GM23338 (cell line): ENCODE measurements around the gene BCAS3. TPM values are rescaled to one million over a fixed set of nuclear protein-coding genes. Genes with fewer than 3 reads are reported as not detected.

Source experiments
- ATAC-seq: fragments of 200-7000 bp; cut with Tn5 transposase; 3 replicates; pipeline ENCODE4 v1.9.1; 2020
- DNase-seq: peaks from one replicate; pipeline ENCODE4 v3.0.0-alpha.2; 2015; ENCODE audit warnings: low spot score
- H2AFZ ChIP-seq: fragments of 200-600 bp; sonication (generic); 2 replicates; pipeline ENCODE4 v1.8.0; 2016; ENCODE audit warnings: antibody characterized with exemption, mild to moderate bottlenecking, moderate library complexity
- H3F3A ChIP-seq: fragments of 200-600 bp; sonication (generic); replicated peaks from 2 replicates; pipeline ENCODE4 v1.8.0; 2017; ENCODE audit warnings: antibody characterized with exemption, mixed run types, low read depth
- H3K27ac ChIP-seq: fragments of 200-600 bp; sonication (generic); 2 replicates; pipeline ENCODE4 v1.6.1; 2016; ENCODE audit warnings: low read depth
- H3K27me3 ChIP-seq: fragments of 200-600 bp; sonication (generic); 2 replicates; pipeline ENCODE4 v1.8.0; 2016; ENCODE audit warnings: mild to moderate bottlenecking, mixed run types, moderate library complexity; ENCODE audit not compliant: insufficient read depth
- H3K36me3 ChIP-seq: fragments of 200-600 bp; sonication (generic); 2 replicates; pipeline ENCODE4 v1.8.0; 2016; ENCODE audit warnings: mild to moderate bottlenecking; ENCODE audit not compliant: insufficient read depth
- H3K4me1 ChIP-seq: fragments of 200-600 bp; sonication (generic); 2 replicates; pipeline ENCODE4 v1.8.0; 2016; ENCODE audit warnings: mild to moderate bottlenecking, moderate library complexity; ENCODE audit not compliant: insufficient read depth
- H3K4me2 ChIP-seq: fragments of 200-600 bp; sonication (generic); 2 replicates; pipeline ENCODE4 v1.7.1; 2017; ENCODE audit warnings: mixed run types
- H3K4me3 ChIP-seq: fragments of 200-600 bp; sonication (generic); 2 replicates; pipeline ENCODE4 v1.6.1; 2016; ENCODE audit warnings: mixed run types
- H3K79me2 ChIP-seq: fragments of 200-600 bp; sonication (generic); replicated peaks from 2 replicates; pipeline ENCODE4 v1.8.0; 2017; ENCODE audit warnings: mild to moderate bottlenecking; ENCODE audit not compliant: insufficient read depth
- H3K9me2 ChIP-seq: fragments of 200-600 bp; sonication (generic); 2 replicates; pipeline ENCODE4 v1.8.0; 2017; ENCODE audit not compliant: insufficient read depth
- H4K20me1 ChIP-seq: fragments of 200-600 bp; sonication (generic); replicated peaks from 2 replicates; pipeline ENCODE4 v1.8.0; 2017; ENCODE audit warnings: mild to moderate bottlenecking; ENCODE audit not compliant: insufficient read depth
- H3K27ac Mint-ChIP-seq: 2 replicates; pipeline ENCODE4 v1.8.0; 2020; ENCODE audit warnings: inconsistent platforms, mild to moderate bottlenecking, moderate library complexity, mixed read lengths
- H3K27me3 Mint-ChIP-seq: 3 replicates; pipeline ENCODE4 v1.8.0; 2022; ENCODE audit warnings: low read depth, mild to moderate bottlenecking, moderate library complexity, mixed read lengths, inconsistent platforms; ENCODE audit not compliant: insufficient read depth, poor library complexity
- H3K36me3 Mint-ChIP-seq: 3 replicates; pipeline ENCODE4 v1.8.0; 2021; ENCODE audit warnings: low read depth, mild to moderate bottlenecking, inconsistent platforms, moderate library complexity, mixed read lengths
- H3K4me1 Mint-ChIP-seq: 3 replicates; pipeline ENCODE4 v1.8.0; 2020; ENCODE audit warnings: mild to moderate bottlenecking, inconsistent platforms, mixed read lengths
- H3K4me3 Mint-ChIP-seq: 3 replicates; pipeline ENCODE4 v1.8.0; 2021; ENCODE audit warnings: moderate library complexity, mild to moderate bottlenecking, inconsistent platforms, mixed read lengths
- H3K9me3 Mint-ChIP-seq: 3 replicates; pipeline ENCODE4 v1.8.0; 2020; ENCODE audit warnings: moderate library complexity, mild to moderate bottlenecking, inconsistent platforms, mixed read lengths
- CREB1 ChIP-seq: fragments of 250-450 bp; sonication (Bioruptor Pico); IDR thresholded peaks from 2 replicates; pipeline ENCODE4 v1.5.0; 2020; ENCODE audit warnings: low read depth, mild to moderate bottlenecking, moderate library complexity
- EZH2 ChIP-seq: fragments of 200-600 bp; sonication (generic); IDR thresholded peaks from one replicate; pipeline ENCODE4 v1.8.0; 2017; ENCODE audit warnings: antibody characterized with exemption, mild to moderate bottlenecking, low read depth; ENCODE audit not compliant: unreplicated experiment
- JUNB ChIP-seq: IDR thresholded peaks from one replicate; pipeline ENCODE4 v1.6.1; 2016; ENCODE audit warnings: antibody characterized with exemption; ENCODE audit not compliant: unreplicated experiment
- POLR2AphosphoS5 ChIP-seq: IDR thresholded peaks from 2 replicates; pipeline ENCODE4 v1.6.1; 2016; ENCODE audit warnings: antibody characterized with exemption, low read depth
- STAT1 ChIP-seq: IDR thresholded peaks from one replicate; pipeline ENCODE4 v1.6.1; 2016; ENCODE audit warnings: antibody characterized with exemption; ENCODE audit not compliant: unreplicated experiment
- ZNF114 ChIP-seq: fragments of 250-450 bp; sonication (Bioruptor Pico); IDR thresholded peaks from 2 replicates; pipeline ENCODE4 v1.5.0; 2020; ENCODE audit warnings: mild to moderate bottlenecking, moderate library complexity
- ZNF462 ChIP-seq: fragments of 250-450 bp; sonication (Bioruptor Pico); IDR thresholded peaks from 2 replicates; pipeline ENCODE4 v1.5.0; 2020; ENCODE audit warnings: mild to moderate bottlenecking, moderate library complexity
- polyA plus RNA-seq: library from polyadenylated mRNA; unstranded; fragments of >200 nt; fragmentation: Nextera tagmentation; extraction: Ambion mirVana; gene quantifications from 2 replicates; pipeline ENCODE4 v1.2.1, GENCODE V29; 2016
- total RNA-seq: library from RNA; depleted of rRNA; stranded (reverse); fragments of >200 nt; shearing (Covaris generic); gene quantifications from 2 replicates; pipeline ENCODE4 v1.2.3, GENCODE V29; 2014
- TF ChIP-seq, protein P1 (sequence below): IDR thresholded peaks from one replicate; pipeline ENCODE4 v1.6.1; 2018; ENCODE audit warnings: antibody characterized with exemption; ENCODE audit not compliant: unreplicated experiment
- TF ChIP-seq, protein P2 (sequence below): IDR thresholded peaks from 2 replicates; pipeline ENCODE4 v1.6.1; 2016; ENCODE audit warnings: antibody characterized with exemption

The BCAS3 gene
- total and polyA plus RNA-seq, 2 experiments from 2014 or later: 8.2 to 28.0 TPM

DNA sequence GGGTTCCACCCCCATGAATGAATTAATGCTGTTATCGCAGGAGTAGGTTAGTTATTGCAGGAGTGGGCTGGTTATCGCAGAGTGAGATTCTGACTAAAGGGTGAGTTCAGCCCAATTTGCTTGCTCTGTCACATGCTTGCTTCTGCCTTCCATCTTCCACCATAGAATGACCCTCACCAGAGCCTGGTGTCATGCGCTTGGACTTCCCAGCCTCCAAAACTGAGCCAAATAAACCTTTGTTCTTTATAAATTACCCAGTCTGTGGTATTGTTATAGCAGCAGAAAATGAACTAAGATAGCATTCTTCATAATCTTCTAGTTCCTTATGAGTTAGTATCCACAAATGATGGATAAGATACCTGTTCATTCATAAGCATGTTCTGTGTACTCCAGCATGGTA is 486.9 kb downstream of the BCAS3 start (continued):
- no peak for TF ChIP-seq ZNF462 (CRISPR knock-in tag)
- TF ChIP-seq, protein P1, sequence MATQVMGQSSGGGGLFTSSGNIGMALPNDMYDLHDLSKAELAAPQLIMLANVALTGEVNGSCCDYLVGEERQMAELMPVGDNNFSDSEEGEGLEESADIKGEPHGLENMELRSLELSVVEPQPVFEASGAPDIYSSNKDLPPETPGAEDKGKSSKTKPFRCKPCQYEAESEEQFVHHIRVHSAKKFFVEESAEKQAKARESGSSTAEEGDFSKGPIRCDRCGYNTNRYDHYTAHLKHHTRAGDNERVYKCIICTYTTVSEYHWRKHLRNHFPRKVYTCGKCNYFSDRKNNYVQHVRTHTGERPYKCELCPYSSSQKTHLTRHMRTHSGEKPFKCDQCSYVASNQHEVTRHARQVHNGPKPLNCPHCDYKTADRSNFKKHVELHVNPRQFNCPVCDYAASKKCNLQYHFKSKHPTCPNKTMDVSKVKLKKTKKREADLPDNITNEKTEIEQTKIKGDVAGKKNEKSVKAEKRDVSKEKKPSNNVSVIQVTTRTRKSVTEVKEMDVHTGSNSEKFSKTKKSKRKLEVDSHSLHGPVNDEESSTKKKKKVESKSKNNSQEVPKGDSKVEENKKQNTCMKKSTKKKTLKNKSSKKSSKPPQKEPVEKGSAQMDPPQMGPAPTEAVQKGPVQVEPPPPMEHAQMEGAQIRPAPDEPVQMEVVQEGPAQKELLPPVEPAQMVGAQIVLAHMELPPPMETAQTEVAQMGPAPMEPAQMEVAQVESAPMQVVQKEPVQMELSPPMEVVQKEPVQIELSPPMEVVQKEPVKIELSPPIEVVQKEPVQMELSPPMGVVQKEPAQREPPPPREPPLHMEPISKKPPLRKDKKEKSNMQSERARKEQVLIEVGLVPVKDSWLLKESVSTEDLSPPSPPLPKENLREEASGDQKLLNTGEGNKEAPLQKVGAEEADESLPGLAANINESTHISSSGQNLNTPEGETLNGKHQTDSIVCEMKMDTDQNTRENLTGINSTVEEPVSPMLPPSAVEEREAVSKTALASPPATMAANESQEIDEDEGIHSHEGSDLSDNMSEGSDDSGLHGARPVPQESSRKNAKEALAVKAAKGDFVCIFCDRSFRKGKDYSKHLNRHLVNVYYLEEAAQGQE: no peak
- TF ChIP-seq EZH2: no peak
- TF ChIP-seq JUNB: no peak
- no peak for TF ChIP-seq STAT1

GRCh38 chr17:61167075-61167474 is 489.4 kb downstream of the BCAS3 start:
- H3K36me3 ChIP-seq: no peaks in the 10 kb centered on the region
- no peaks in the 10 kb centered on the region; the same call in 1 of the 2 replicates for H3K4me1 ChIP-seq
- no peaks in the 10 kb centered on the region for H3K9me2 ChIP-seq
- Mint-ChIP-seq H3K27me3 (no peaks in the 10 kb centered on the region), H3K4me1 (peaks cover 2% of the 10 kb centered on the region), H3K27ac (no peak overlapping the region), H3K4me3 (no peak overlapping the region), H3K36me3 (0 out of 3 replicates have a peak, but pooled peaks cover 2% of the 10 kb centered on the region), H3K9me3 (peaks cover 7% of the 10 kb centered on the region; the same call in 2 of the 3 replicates)
- H2AFZ ChIP-seq: no peak overlapping the region
- H4K20me1 ChIP-seq: no peaks in the 10 kb centered on the region
- H3K27ac ChIP-seq: no peak overlapping the region
- H3F3A ChIP-seq: no peaks in the 10 kb centered on the region
- DNase-seq (no peak), ATAC-seq (no peak)
- no peak overlapping the region for H3K4me2 ChIP-seq
- no peaks in the 10 kb centered on the region for H3K27me3 ChIP-seq
- no peaks in the 10 kb centered on the region for H3K79me2 ChIP-seq
- no peak overlapping the region for H3K4me3 ChIP-seq
- TF ChIP-seq ZNF114 (CRISPR knock-in tag) (no peak), POLR2AphosphoS5 (no peak), CREB1 (CRISPR knock-in tag) (no peak)
- TF ChIP-seq, protein P2, sequence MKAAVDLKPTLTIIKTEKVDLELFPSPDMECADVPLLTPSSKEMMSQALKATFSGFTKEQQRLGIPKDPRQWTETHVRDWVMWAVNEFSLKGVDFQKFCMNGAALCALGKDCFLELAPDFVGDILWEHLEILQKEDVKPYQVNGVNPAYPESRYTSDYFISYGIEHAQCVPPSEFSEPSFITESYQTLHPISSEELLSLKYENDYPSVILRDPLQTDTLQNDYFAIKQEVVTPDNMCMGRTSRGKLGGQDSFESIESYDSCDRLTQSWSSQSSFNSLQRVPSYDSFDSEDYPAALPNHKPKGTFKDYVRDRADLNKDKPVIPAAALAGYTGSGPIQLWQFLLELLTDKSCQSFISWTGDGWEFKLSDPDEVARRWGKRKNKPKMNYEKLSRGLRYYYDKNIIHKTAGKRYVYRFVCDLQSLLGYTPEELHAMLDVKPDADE: no peak
- TF ChIP-seq, protein P1: no peak
